Mucosa of rectum (tissue), 2 donors: ENCODE measurements around the gene CADM4.
A peak's percentile ranks its signal among the peaks of the same experiment; 100 is the strongest.

Source experiments
- H3K27ac ChIP-seq, 2 donors: one replicate each; pipeline ENCODE4 v1.7.0; 2013; ENCODE audit warnings: inconsistent platforms in 2 of 2, low read depth in 2 of 2, low read length in 2 of 2
- H3K27me3 ChIP-seq, 2 donors: one replicate each; pipeline ENCODE4 v1.7.0; 2013; ENCODE audit warnings: low read length in 2 of 2; ENCODE audit not compliant: control insufficient read depth in 2 of 2, insufficient read depth in 2 of 2
- H3K36me3 ChIP-seq, 2 donors: one replicate each; pipeline ENCODE4 v1.7.0; 2013; ENCODE audit warnings: low read length in 2 of 2; ENCODE audit not compliant: control insufficient read depth in 2 of 2, insufficient read depth in 2 of 2
- H3K4me1 ChIP-seq, 2 donors: one replicate each; pipeline ENCODE4 v1.7.0; 2013; ENCODE audit warnings: low read length in 2 of 2, mild to moderate bottlenecking in 1 of 2; ENCODE audit not compliant: control insufficient read depth in 2 of 2, insufficient read depth in 2 of 2
- H3K4me3 ChIP-seq, 2 donors: one replicate each; pipeline ENCODE4 v1.7.0; 2013; ENCODE audit warnings: low read length in 2 of 2
- H3K9ac ChIP-seq, 2 donors: one replicate each; pipeline ENCODE4 v1.7.0; 2013; ENCODE audit warnings: low read length in 2 of 2, low read depth in 1 of 2, mild to moderate bottlenecking in 1 of 2
- H3K9me3 ChIP-seq, 2 donors: one replicate each; pipeline ENCODE4 v1.7.0; 2013; ENCODE audit warnings: low read length in 2 of 2; ENCODE audit not compliant: control insufficient read depth in 2 of 2
- donor health status: healthy.
- donor health status: Normal muscosa, but diverticular disease.

CADM4 gene

DNA sequence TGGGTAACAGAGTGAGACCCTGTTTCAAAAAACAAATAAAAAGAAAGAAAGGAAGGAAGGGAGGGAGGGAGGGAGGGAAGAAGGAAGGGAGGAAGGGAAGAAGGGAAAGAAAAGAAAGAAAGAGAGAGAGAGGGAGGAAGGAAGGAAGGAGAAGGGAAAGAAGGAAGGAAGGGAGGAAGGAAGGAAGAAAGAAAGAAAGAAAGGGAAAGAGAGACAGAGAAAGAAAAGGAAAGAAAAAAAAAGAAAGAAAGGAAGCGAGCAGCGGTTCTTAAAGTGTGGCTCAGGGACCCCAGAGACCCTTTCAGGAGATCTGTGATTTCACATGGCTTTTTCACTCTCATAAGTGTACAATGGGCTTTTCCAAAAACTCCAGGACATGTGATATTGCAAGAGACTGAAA is 9.9 kb upstream of the CADM4 start:
- Histone ChIP-seq H3K9ac (no peak overlapping the region), H3K36me3 (peaks cover 5 to 13% of the 10 kb centered on the region in 2 donors), H3K9me3 (no peaks in the 10 kb centered on the region), H3K27ac (no peak overlapping the region), H3K4me3 (no peak overlapping the region), H3K27me3 (no peaks in the 10 kb centered on the region), H3K4me1 (no peaks in the 10 kb centered on the region)

DNA sequence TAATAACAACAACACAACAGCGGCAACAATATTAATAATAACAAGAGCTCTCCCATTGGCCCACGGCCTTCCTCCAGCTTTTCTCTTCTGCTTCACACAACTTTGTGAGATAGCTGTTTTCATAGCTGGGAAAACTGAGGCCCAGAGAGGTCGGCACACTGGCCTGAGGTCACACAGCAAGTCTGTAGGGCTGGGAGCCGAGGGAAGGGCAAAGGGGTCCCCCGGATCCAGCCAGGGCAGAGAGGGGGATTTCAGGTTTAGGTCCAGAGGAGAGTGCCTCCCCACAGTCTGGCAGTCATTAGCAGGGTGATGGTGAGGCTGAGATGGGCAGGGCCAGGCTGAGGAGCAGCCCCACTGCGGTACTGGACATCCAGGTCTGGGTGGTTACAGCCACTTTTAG is 9.0 kb upstream of the CADM4 start:
- Histone ChIP-seq H3K36me3 (peaks cover 3 to 12% of the 10 kb centered on the region in 2 donors), H3K9me3 (no peaks in the 10 kb centered on the region), H3K9ac (no peak overlapping the region)

DNA sequence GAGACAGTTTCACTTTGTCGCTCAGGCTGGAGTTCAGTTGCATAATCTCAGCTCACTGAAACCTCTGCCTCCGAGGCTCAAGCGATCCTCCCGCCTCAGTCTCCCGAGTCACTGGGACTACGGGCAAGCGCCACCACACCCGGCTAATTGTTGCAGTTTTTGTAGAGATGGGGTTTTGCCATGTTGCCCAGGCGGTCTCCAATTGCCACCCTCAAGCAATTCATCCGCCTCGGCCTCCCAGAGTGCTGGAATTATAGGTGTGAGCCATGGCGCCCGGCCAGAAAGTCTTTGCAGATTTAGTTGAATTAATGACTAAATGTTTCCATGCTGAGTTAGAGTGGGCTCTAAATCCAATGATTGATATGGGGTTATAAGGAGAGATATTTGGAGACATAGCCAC is 4.5 kb upstream of the CADM4 start:
- Histone ChIP-seq H3K27ac (no peak overlapping the region), H3K36me3 (peaks cover 3 to 9% of the 10 kb centered on the region in 2 donors), H3K9ac (no peak overlapping the region), H3K4me3 (no peak overlapping the region), H3K4me1 (peaks cover 7 to 8% of the 10 kb centered on the region in 2 donors), H3K27me3 (peaks cover 5 to 8% of the 10 kb centered on the region in 2 donors), H3K9me3 (no peaks in the 10 kb centered on the region)

More for the DNA sequence above, 9.0 kb upstream of the CADM4 start:
- Histone ChIP-seq H3K4me1 (no peaks in the 10 kb centered on the region), H3K27me3 (no peaks in the 10 kb centered on the region), H3K4me3 (no peak overlapping the region), H3K27ac (no peak overlapping the region)

- H3K4me1 ChIP-seq, result peaks cover 9 to 10% of the 10 kb centered on the region in 2 donors
- H3K27me3 ChIP-seq, result peaks cover 14 to 17% of the 10 kb centered on the region in 2 donors
- no peak overlapping the region for H3K27ac ChIP-seq
- H3K9me3 ChIP-seq, result no peaks in the 10 kb centered on the region
- H3K4me3 ChIP-seq, result no peak overlapping the region
- no peak overlapping the region for H3K9ac ChIP-seq
- peaks cover 0 to 2% of the 10 kb centered on the region in 2 donors for H3K36me3 ChIP-seq
These were observed 3.7 kb upstream of the CADM4 start for GRCh38 chr19:43643326-43643725.

DNA sequence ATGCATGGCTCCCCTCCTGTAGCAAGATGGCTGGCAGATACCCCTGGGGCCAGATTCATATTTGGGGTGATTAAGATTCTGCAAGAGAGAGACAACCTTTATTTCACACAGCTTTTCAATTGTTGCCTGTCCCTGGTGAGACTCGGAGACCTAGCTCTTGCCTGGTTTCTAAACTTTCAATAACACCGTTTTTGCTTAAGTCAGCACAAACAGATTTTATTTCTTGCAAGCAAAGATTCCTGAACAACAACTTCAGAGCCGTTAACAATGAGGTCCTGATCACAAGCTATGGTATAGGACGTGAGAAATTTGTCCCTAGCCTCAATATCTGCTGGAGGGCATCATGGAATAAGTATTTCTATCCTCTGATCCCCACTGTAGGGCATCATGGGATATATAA is 2.9 kb upstream of the CADM4 start:
- Histone ChIP-seq H3K9me3 (no peaks in the 10 kb centered on the region), H3K27me3 (peaks cover 18 to 19% of the 10 kb centered on the region in 2 donors), H3K9ac (no peak overlapping the region), H3K27ac (no peak overlapping the region), H3K36me3 (no peaks in the 10 kb centered on the region), H3K4me1 (peaks cover 9 to 10% of the 10 kb centered on the region in 2 donors), H3K4me3 (no peak overlapping the region)

- no peaks in the 10 kb centered on the region for H3K36me3 ChIP-seq
- peaks cover 18 to 23% of the 10 kb centered on the region in 2 donors for H3K27me3 ChIP-seq
These were observed 1.7 kb upstream of the CADM4 start for GRCh38 chr19:43641333-43641732.

GRCh38 chr19:43640424-43640757 is 741 bp upstream of the CADM4 start:
- H3K4me1 ChIP-seq, result peaks cover 10% of the 10 kb centered on the region in 2 donors
- peaks cover 18 to 23% of the 10 kb centered on the region in 2 donors for H3K27me3 ChIP-seq
- peak overlapping the region; percentile 65 to 72 for H3K4me3 ChIP-seq
- no peaks in the 10 kb centered on the region for H3K36me3 ChIP-seq
- H3K9ac ChIP-seq, result peak overlapping the region in 1 of 2 donors; percentile 26
- H3K9me3 ChIP-seq, result no peaks in the 10 kb centered on the region
- no peak overlapping the region for H3K27ac ChIP-seq

More at GRCh38 chr19:43641333-43641732, 1.7 kb upstream of the CADM4 start:
- Histone ChIP-seq H3K4me1 (peaks cover 10% of the 10 kb centered on the region in 2 donors), H3K4me3 (no peak overlapping the region), H3K9me3 (no peaks in the 10 kb centered on the region), H3K9ac (no peak overlapping the region), H3K27ac (no peak overlapping the region)

- H3K27ac ChIP-seq, result no peak overlapping the region
- peak overlapping the region; percentile 33 to 50 for H3K4me3 ChIP-seq
- H3K9me3 ChIP-seq, result no peaks in the 10 kb centered on the region
- H3K4me1 ChIP-seq, result peaks cover 10% of the 10 kb centered on the region in 2 donors
- H3K36me3 ChIP-seq, result no peaks in the 10 kb centered on the region
- H3K9ac ChIP-seq, result no peak overlapping the region
- peaks cover 18 to 23% of the 10 kb centered on the region in 2 donors for H3K27me3 ChIP-seq
These were observed 593 bp downstream of the CADM4 start for GRCh38 chr19:43638995-43639518.

GRCh38 chr19:43638214-43638994 is 1.2 kb downstream of the CADM4 start:
- Histone ChIP-seq H3K9me3 (no peaks in the 10 kb centered on the region), H3K9ac (no peak overlapping the region), H3K36me3 (no peaks in the 10 kb centered on the region), H3K27ac (no peak overlapping the region), H3K4me3 (no peak overlapping the region), H3K4me1 (peaks cover 10% of the 10 kb centered on the region in 2 donors), H3K27me3 (peaks cover 18 to 23% of the 10 kb centered on the region in 2 donors)

DNA sequence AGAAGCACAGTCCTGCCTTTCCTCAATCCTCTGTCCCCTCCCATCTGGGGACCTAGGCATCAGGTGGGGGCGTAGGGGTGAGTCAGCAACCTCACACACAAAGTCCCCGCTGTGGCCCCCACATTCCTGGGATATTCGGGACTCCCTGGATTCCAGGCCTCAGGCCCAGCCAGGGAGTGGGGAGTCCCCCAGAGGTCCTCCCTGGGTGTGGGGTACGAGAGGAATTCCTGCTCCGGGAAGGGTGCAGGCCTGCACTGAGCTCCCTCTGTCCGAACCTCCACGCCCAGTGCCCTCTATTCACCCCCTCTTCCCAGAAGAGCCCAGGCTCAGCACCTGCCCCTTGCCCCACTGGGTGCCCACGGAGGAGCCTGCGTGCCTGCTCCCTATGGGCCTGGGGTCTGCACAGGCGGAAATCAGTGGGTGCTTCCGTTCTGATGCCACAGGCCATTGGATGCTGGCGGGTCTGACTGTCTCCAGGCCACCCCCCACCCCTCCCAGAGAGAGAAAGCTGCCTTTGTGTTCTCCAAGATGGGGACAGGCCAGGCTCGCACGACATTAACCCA is 3.4 kb downstream of the CADM4 start:
- Histone ChIP-seq H3K9me3 (no peaks in the 10 kb centered on the region), H3K27ac (no peak overlapping the region), H3K9ac (no peak overlapping the region), H3K36me3 (no peaks in the 10 kb centered on the region), H3K4me1 (peaks cover 10% of the 10 kb centered on the region in 2 donors), H3K27me3 (peaks cover 18 to 23% of the 10 kb centered on the region in 2 donors), H3K4me3 (no peak overlapping the region)
